Measurements from ENCODE around the gene TRAM2.
"Not testable (repeated sequence)": the region's sequence is repeated elsewhere in the genome, so short reads cannot be mapped to it uniquely, and the experiment has no call there.

TRAM2 gene

GRCh38 chr6:52493669-52494068 is 83.2 kb downstream of the TRAM2 start:
- DNase-seq (ENCODE audit: low spot score) = no peak

DNA sequence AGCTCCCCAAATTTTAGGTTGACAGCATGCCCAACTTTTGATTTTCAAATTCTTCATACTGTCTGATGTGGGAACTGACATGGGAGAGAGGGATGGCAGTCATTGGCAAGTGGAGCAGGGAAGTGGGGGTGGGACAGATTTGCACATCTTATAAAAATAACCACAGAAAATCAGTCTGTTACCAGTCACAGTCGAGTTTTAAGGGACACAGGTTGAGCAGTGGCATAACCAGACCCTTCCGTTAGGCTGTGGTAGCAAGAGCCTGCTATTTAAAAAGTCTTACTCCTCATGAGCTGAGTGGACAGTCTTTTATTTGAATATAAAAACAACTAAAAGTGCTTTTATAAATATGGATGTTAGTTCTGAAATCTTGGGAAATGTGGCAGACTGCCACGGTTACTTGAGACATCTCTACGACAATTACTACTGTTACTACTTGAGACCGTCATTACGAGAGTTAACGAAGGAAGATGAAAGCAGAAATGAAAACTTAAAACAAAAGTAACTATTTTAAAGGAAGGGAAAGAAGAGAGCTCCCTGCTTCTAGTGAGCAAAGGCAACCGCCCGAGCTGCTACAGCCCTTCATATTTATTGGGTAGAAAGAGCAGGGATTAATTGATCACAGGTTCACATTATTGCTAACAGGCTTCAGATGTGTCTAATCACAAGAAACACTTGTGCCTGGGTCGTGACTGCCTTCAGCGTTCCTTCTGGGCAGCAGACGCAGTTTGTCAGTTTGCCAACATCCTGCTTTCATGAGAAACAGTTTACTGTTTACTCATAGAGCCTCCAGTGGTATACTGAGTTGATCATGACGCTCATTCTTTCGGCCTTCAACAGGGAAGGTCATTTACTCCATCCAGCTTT is 85.4 kb downstream of the TRAM2 start:
- no peak for DNase-seq (ENCODE audit: low spot score)

DNA sequence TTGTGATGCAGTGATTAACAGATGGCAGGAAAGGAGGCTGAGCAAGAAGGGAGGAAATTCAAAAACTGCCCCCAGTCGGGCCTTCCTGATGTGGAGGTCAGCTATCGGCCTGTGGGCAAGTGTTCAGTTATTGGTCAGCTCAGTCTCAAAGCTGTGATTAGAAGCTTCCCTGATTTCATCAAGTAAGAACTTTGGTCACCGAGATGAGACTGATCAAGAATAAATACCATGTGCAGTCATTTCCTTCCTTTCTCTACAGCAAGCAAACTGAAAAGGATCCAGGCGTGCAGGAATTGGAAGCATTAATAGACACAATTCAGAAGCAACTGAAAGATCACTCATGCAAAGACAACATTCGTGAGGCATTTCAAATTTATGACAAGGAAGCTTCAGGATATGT is 87.0 kb downstream of the TRAM2 start:
- no peak for DNase-seq (ENCODE audit: low spot score)

DNA sequence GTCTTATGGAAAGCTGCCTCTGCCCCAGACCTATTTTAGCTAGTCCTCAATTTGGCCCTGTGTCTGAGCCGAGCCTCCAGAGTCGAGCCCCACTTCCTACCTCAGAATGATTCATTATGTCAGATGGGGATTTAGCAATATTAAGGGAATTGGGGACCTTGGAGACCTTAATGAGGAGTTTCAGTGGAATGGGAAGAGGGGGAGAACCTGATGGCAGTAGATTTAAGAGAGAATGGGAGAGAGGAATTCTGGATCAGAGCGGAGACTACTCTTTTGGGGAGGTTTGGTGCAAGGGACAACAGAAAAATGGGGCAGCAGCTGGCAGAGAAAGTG is 93.2 kb downstream of the TRAM2 start:
- no peak for DNase-seq (ENCODE audit: low spot score)

GRCh38 chr6:52482903-52483670 is 93.8 kb downstream of the TRAM2 start:
- no peak for DNase-seq (ENCODE audit: low spot score)

GRCh38 chr6:52475307-52475706 is 101.6 kb downstream of the TRAM2 start:
- no peak for DNase-seq (ENCODE audit: low spot score)

GRCh38 chr6:52474173-52474572 is 102.7 kb downstream of the TRAM2 start:
- DNase-seq (ENCODE audit: low spot score) = no peak

DNA sequence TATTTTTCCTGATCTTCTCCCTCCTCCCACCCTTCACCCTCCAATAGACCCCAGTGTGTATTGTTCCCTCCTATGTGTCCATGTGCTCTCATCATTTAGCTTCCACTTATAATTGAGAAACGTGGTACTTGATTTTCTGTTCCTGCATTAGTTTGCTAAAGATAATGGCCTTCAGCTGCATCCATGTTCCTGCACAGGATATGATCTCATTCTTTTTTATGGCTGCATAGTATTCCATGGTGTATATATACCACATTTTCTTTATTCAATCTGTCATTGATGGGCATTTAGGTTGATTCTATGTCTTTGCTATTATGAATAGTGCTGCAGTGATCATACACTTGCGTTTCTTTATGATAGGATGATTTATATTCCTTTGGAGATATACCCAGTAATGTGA is 115.7 kb downstream of the TRAM2 start:
- DNase-seq (ENCODE audit: low spot score) = not testable (repeated sequence)

GRCh38 chr6:52457096-52457495 is 119.8 kb downstream of the TRAM2 start:
- DNase-seq (ENCODE audit: low spot score) = no peak

GRCh38 chr6:52454556-52454955 is 122.3 kb downstream of the TRAM2 start:
- no peak for DNase-seq (ENCODE audit: low spot score)
